Measurements from ENCODE around the gene FRMD4B. TPM values are rescaled to one million over a fixed set of nuclear protein-coding genes. Genes with fewer than 3 reads are reported as not detected.

Gene FRMD4B
- total and polyA plus RNA-seq, 4 donors, result 16.6 to 96.4 (median 39.0) TPM

GRCh38 chr3:69357196-69357595 lies 28.7 kb downstream of the FRMD4B start:
- H3K4me1 ChIP-seq (ENCODE audit: control insufficient read depth in 5 of 5, insufficient read depth in 5 of 5, low read length in 5 of 5), result peaks cover 2 to 28% (median 10%) of the 10 kb centered on the region in 5 donors
- H3K27ac ChIP-seq (ENCODE audit: low read depth in 1 of 2, low read length in 1 of 2), result peak overlapping the region in 1 of 2 donors; percentile 53
- no peak overlapping the region for H3K9ac ChIP-seq (ENCODE audit: insufficient read depth in 1 of 2, low read length in 2 of 2)
- WGBS, 2 donors, result 28 to 38% methylated on average over 2 of the region's 2 CpGs
- no peaks in the 10 kb centered on the region for H3K27me3 ChIP-seq (ENCODE audit: control insufficient read depth in 3 of 3, insufficient read depth in 3 of 3, low read length in 2 of 3)
- ATAC-seq (ENCODE audit: insufficient read depth, low FRiP score) (no peak), DNase-seq (peak in 2 of 3 donors; percentile 46 to 64)
- no peak for TF ChIP-seq CTCF (IDR thresholded peaks at IDR 0.05; ENCODE audit: control extremely low read depth, extremely low read depth)
- no peaks in the 10 kb centered on the region for H3K9me3 ChIP-seq (ENCODE audit: control insufficient read depth in 4 of 4, insufficient read depth in 3 of 4, low read length in 3 of 4)
- no peak overlapping the region for H3K4me3 ChIP-seq
- H3K36me3 ChIP-seq (ENCODE audit: control insufficient read depth in 4 of 4, insufficient read depth in 4 of 4, low read length in 4 of 4), result peaks cover 0 to 8% (median 1%) of the 10 kb centered on the region in 4 donors

GRCh38 chr3:69354948-69355347 lies 30.9 kb downstream of the FRMD4B start:
- H3K27ac ChIP-seq (ENCODE audit: low read depth in 1 of 2, low read length in 1 of 2), result no peak overlapping the region
- no peak for DNase-seq

GRCh38 chr3:69353503-69353902 lies 32.4 kb downstream of the FRMD4B start:
- DNase-seq (peak in 1 of 3 donors; percentile 57), ATAC-seq (ENCODE audit: insufficient read depth, low FRiP score) (peak; percentile 65)
- Histone ChIP-seq H3K4me1 (ENCODE audit: control insufficient read depth in 5 of 5, insufficient read depth in 5 of 5, low read length in 5 of 5) (peaks cover 2 to 28% (median 9%) of the 10 kb centered on the region in 5 donors), H3K4me3 (peak overlapping the region; percentile 19), H3K9me3 (ENCODE audit: control insufficient read depth in 4 of 4, insufficient read depth in 3 of 4, low read length in 3 of 4) (no peaks in the 10 kb centered on the region), H3K27ac (ENCODE audit: low read depth in 1 of 2, low read length in 1 of 2) (peak overlapping the region; percentile 7 to 90), H3K9ac (ENCODE audit: insufficient read depth in 1 of 2, low read length in 2 of 2) (peak overlapping the region in 1 of 2 donors; percentile 47), H3K36me3 (ENCODE audit: control insufficient read depth in 4 of 4, insufficient read depth in 4 of 4, low read length in 4 of 4) (no peaks in the 10 kb centered on the region), H3K27me3 (ENCODE audit: control insufficient read depth in 3 of 3, insufficient read depth in 3 of 3, low read length in 2 of 3) (no peaks in the 10 kb centered on the region)
- WGBS, 2 donors, result 13 to 30% methylated on average over 15 of the region's 15 CpGs
- no peak for TF ChIP-seq CTCF (IDR thresholded peaks at IDR 0.05; ENCODE audit: control extremely low read depth, extremely low read depth)

More at GRCh38 chr3:69354948-69355347, 30.9 kb downstream of the FRMD4B start:
- TF ChIP-seq CTCF (IDR thresholded peaks at IDR 0.05; ENCODE audit: control extremely low read depth, extremely low read depth), result no peak
- H3K36me3 ChIP-seq (ENCODE audit: control insufficient read depth in 4 of 4, insufficient read depth in 4 of 4, low read length in 4 of 4), result peaks cover 0 to 8% (median 0%) of the 10 kb centered on the region in 4 donors
- no peak overlapping the region for H3K9ac ChIP-seq (ENCODE audit: insufficient read depth in 1 of 2, low read length in 2 of 2)
- H3K4me1 ChIP-seq (ENCODE audit: control insufficient read depth in 5 of 5, insufficient read depth in 5 of 5, low read length in 5 of 5), result peaks cover 2 to 28% (median 9%) of the 10 kb centered on the region in 5 donors
- H3K9me3 ChIP-seq (ENCODE audit: control insufficient read depth in 4 of 4, insufficient read depth in 3 of 4, low read length in 3 of 4), result no peaks in the 10 kb centered on the region
- WGBS, 2 donors, result 83 to 96% methylated on average over 2 of the region's 2 CpGs
- no peaks in the 10 kb centered on the region for H3K27me3 ChIP-seq (ENCODE audit: control insufficient read depth in 3 of 3, insufficient read depth in 3 of 3, low read length in 2 of 3)
- no peak overlapping the region for H3K4me3 ChIP-seq
- ATAC-seq (ENCODE audit: insufficient read depth, low FRiP score), result no peak

GRCh38 chr3:69353088-69353478 lies 32.8 kb downstream of the FRMD4B start:
- Histone ChIP-seq H3K9me3 (ENCODE audit: control insufficient read depth in 4 of 4, insufficient read depth in 3 of 4, low read length in 3 of 4) (no peaks in the 10 kb centered on the region), H3K27me3 (ENCODE audit: control insufficient read depth in 3 of 3, insufficient read depth in 3 of 3, low read length in 2 of 3) (no peaks in the 10 kb centered on the region), H3K4me1 (ENCODE audit: control insufficient read depth in 5 of 5, insufficient read depth in 5 of 5, low read length in 5 of 5) (peaks cover 2 to 26% (median 9%) of the 10 kb centered on the region in 5 donors), H3K36me3 (ENCODE audit: control insufficient read depth in 4 of 4, insufficient read depth in 4 of 4, low read length in 4 of 4) (no peaks in the 10 kb centered on the region), H3K4me3 (no peak overlapping the region), H3K9ac (ENCODE audit: insufficient read depth in 1 of 2, low read length in 2 of 2) (peak overlapping the region in 1 of 2 donors; percentile 47), H3K27ac (ENCODE audit: low read depth in 1 of 2, low read length in 1 of 2) (peak overlapping the region; percentile 7 to 90)
- DNase-seq (no peak), ATAC-seq (ENCODE audit: insufficient read depth, low FRiP score) (no peak)
- WGBS, 2 donors, result 18 to 27% methylated on average over 4 of the region's 4 CpGs
- no peak for TF ChIP-seq CTCF (IDR thresholded peaks at IDR 0.05; ENCODE audit: control extremely low read depth, extremely low read depth)
